HuH-7.5 (cell line): Measurements from ENCODE around the gene MARK2.
A peak's percentile ranks its signal among the peaks of the same experiment; 100 is the strongest.

Experiments
- DNase-seq: peaks from one replicate; pipeline ENCODE4 v3.0.0; 2011; ENCODE audit warnings: low spot score

MARK2 gene

GRCh38 chr11:63829823-63830489, 9.0 kb upstream of the MARK2 start:
- DNase-seq, result peak; percentile 66

GRCh38 chr11:63831326-63831725, 7.6 kb upstream of the MARK2 start:
- DNase-seq, result no peak

GRCh38 chr11:63832336-63832735, 6.6 kb upstream of the MARK2 start:
- DNase-seq, result no peak

- no peak for DNase-seq
Measured at GRCh38 chr11:63833048-63833447, 5.9 kb upstream of the MARK2 start.

GRCh38 chr11:63834535-63835157, 4.3 kb upstream of the MARK2 start:
- no peak for DNase-seq

- no peak for DNase-seq
Measured at GRCh38 chr11:63835158-63835545, 3.8 kb upstream of the MARK2 start.

- peak; percentile 83 for DNase-seq
Measured at GRCh38 chr11:63837027-63837688, 1.8 kb upstream of the MARK2 start.

GRCh38 chr11:63837739-63838138, 1.2 kb upstream of the MARK2 start:
- DNase-seq, result no peak

GRCh38 chr11:63838150-63838677, 696 bp upstream of the MARK2 start:
- DNase-seq, result no peak

- no peak for DNase-seq
Measured at GRCh38 chr11:63839508-63840355, 822 bp downstream of the MARK2 start.

GRCh38 chr11:63840356-63841060, 1.6 kb downstream of the MARK2 start:
- DNase-seq, result no peak

- no peak for DNase-seq
Measured at GRCh38 chr11:63841554-63841953, 2.6 kb downstream of the MARK2 start.

- no peak for DNase-seq
Measured at GRCh38 chr11:63843041-63843440, 4.1 kb downstream of the MARK2 start.

- no peak for DNase-seq
Measured at GRCh38 chr11:63844836-63845235, 5.9 kb downstream of the MARK2 start.

GRCh38 chr11:63845303-63845702, 6.4 kb downstream of the MARK2 start:
- DNase-seq, result no peak

- no peak for DNase-seq
Measured at GRCh38 chr11:63845911-63846310, 7.0 kb downstream of the MARK2 start.

GRCh38 chr11:63846897-63847296, 8.0 kb downstream of the MARK2 start:
- DNase-seq, result no peak

- no peak for DNase-seq
Measured at GRCh38 chr11:63847363-63847762, 8.5 kb downstream of the MARK2 start.

- no peak for DNase-seq
Measured at GRCh38 chr11:63849691-63850090, 10.8 kb downstream of the MARK2 start.

- DNase-seq, result no peak
Measured at GRCh38 chr11:63850920-63851319, 12.0 kb downstream of the MARK2 start.

- DNase-seq, result no peak
Measured at GRCh38 chr11:63851364-63851763, 12.5 kb downstream of the MARK2 start.

GRCh38 chr11:63853476-63853875, 14.6 kb downstream of the MARK2 start:
- DNase-seq, result no peak
